NT2/D1 (cell line): ENCODE data around the gene METTL1.

Experiments
- SUZ12 ChIP-seq: IDR thresholded peaks from 2 replicates; pipeline ENCODE4 v1.6.1; 2011; ENCODE audit not compliant: insufficient read length, insufficient read depth; ENCODE audit errors: extremely low read depth
- YY1 ChIP-seq: IDR thresholded peaks from 2 replicates; pipeline ENCODE4 v1.6.1; 2011; ENCODE audit not compliant: insufficient read length, insufficient read depth

- TF ChIP-seq YY1 = no peak
- TF ChIP-seq SUZ12 = no peak
Measured at GRCh38 chr12:57772429-57773322, 771 bp upstream of the METTL1 start, which contains the start of gene EEF1AKMT3.
